ENCODE data around the gene ZNF385A.

- TF ChIP-seq CTCF (IDR thresholded peaks at IDR 0.05; ENCODE audit: low read length) (peak; percentile 86), EZH2 (IDR thresholded peaks at IDR 0.05; ENCODE audit: borderline replicate concordance, low read length) (no peak)
Observed at GRCh38 chr12:54370171-54370730, 14.3 kb downstream of the ZNF385A start.
